Activated CD4-positive, alpha-beta memory T cell treated with anti-CD3 and anti-CD28 coated beads, Interleukin-2, amount 10 ng/mL, durations not matched to agents 7 days and 5 days (primary cell): Measurements from ENCODE around the gene CALHM5. TPM values are rescaled to one million over a fixed set of nuclear protein-coding genes. Genes with fewer than 3 reads are reported as not detected.
A peak's percentile ranks its signal among the peaks of the same experiment; 100 is the strongest.

Experiments used
- CTCF ChIA-PET: fragments of 350-600 bp; sonication (Branson Sonifier 250); formaldehyde crosslinking; loops from one replicate; lab custom pipeline; 2021; ENCODE audit warnings: antibody characterized with exemption, inconsistent platforms; lab: Charles Lee
- POLR2A ChIA-PET: fragments of 350-600 bp; sonication (Branson Sonifier 250); formaldehyde crosslinking; loops from one replicate; lab custom pipeline; 2021; ENCODE audit warnings: antibody characterized with exemption; lab: Charles Lee
- DNase-seq: peaks from one replicate; pipeline ENCODE4 v3.0.0-alpha.2; 2020
- H3K27ac Mint-ChIP-seq: one replicate; pipeline ENCODE4 v1.8.0; 2021; ENCODE audit warnings: mild to moderate bottlenecking, mixed read lengths
- H3K27me3 Mint-ChIP-seq: one replicate; pipeline ENCODE4 v1.8.0; 2021; ENCODE audit warnings: mixed read lengths
- H3K36me3 Mint-ChIP-seq: one replicate; pipeline ENCODE4 v1.8.0; 2021; ENCODE audit warnings: low read depth, mixed read lengths
- H3K4me1 Mint-ChIP-seq: one replicate; pipeline ENCODE4 v1.8.0; 2021; ENCODE audit warnings: mixed read lengths
- H3K4me3 Mint-ChIP-seq: one replicate; pipeline ENCODE4 v1.8.0; 2021; ENCODE audit warnings: mild to moderate bottlenecking, mixed read lengths
- H3K9me3 Mint-ChIP-seq: one replicate; pipeline ENCODE4 v1.8.0; 2021; ENCODE audit warnings: mixed read lengths
- total RNA-seq, 2 experiments: library from RNA; stranded (reverse); gene quantifications; one replicate each; pipeline ENCODE4 v1.2.3, GENCODE V29; 2021

Gene CALHM5
- total RNA-seq, 2 experiments from 2014 or later, result not detected

DNA sequence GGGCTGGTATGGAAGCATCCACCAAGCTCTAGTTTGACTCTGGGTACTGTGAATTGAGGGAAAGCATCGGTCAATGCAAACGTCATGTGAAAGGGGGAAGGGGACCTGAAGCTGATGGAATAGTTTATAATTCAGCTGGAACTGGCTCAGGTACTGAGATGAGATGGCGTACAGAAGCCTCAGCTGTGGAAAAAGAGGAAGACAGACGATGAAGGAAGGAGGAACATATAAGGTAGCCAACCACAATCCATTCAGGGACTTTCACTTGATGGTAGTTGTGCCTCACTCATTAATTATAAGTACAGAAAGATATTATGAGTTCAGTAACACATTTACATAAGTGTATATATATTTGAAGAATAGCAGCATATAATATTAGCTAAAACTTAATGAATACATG lies 2.7 kb downstream of the CALHM5 start:
- H3K36me3 Mint-ChIP-seq, result no peaks in the 10 kb centered on the region
- ChIA-PET CTCF (no interaction called here), POLR2A (no interaction called here)
- H3K27ac Mint-ChIP-seq, result no peak overlapping the region
- DNase-seq, result no peak
- H3K4me3 Mint-ChIP-seq, result no peak overlapping the region
- no peaks in the 10 kb centered on the region for H3K4me1 Mint-ChIP-seq
- H3K9me3 Mint-ChIP-seq, result no peaks in the 10 kb centered on the region
- peaks cover 26% of the 10 kb centered on the region for H3K27me3 Mint-ChIP-seq

DNA sequence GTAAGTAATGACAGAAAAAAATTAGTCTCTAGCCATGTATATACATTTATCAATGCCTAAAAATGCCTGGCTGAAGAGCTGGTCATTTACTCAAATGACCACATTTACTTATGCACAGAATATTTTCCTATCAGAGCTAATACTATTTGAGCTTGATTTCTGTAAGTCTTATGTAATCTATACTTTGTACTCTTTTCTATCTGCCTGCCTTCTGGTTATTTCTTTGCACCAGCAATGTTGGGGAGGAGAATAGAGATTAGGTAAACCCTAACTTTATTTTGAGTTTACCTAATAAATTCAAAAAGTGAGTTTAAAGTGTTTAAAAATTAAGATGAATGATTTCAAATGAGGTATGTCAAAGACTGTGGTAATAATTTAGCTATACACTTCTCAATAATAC lies 3.7 kb downstream of the CALHM5 start:
- Mint-ChIP-seq H3K4me3 (no peak overlapping the region), H3K9me3 (no peaks in the 10 kb centered on the region), H3K36me3 (no peaks in the 10 kb centered on the region), H3K4me1 (no peaks in the 10 kb centered on the region), H3K27ac (no peak overlapping the region), H3K27me3 (peaks cover 20% of the 10 kb centered on the region)
- ChIA-PET CTCF (interaction anchor here (0.8 to 1.2 kb wide), 4 partner anchors 19 to 227 kb away, joined by 3 to 4 read pairs (median 3); no protein-coding TSS in a partner anchor), POLR2A (no interaction called here)
- DNase-seq, result no peak

DNA sequence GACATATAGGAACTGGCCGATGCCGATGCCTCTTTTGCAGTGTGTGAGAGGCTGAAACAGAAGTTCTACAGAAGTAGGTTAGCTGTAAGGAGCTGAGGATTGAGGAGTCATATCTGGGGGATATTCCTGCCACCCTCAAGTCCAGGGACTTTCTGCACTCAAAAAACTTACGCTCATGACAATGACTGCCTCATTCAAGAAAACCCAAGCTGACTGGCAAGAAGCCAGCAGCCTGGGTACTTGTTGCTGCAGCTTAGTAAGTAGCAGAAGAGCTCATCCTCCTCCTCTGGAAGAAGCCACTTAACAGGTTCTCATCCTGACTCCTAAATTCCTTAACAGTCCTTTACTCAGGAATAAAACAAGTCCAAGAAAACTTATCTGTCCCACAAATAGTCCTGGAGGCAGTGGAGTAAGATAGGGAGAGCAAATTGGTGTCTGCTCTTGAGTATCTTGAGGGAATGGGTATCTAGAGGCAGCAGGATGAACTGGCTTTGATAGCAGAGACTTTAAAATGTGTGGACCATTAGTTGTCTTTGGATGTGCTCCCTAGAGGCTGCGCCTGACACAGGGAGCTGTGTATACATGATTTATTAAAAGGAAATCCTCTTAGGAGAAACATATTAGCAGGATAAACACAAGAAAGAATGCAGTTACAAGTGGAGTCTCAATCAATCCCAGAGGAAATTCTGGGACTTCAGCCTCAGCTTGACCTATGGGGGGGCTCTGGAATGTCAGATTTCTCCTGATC lies 7.4 kb downstream of the CALHM5 start:
- Mint-ChIP-seq H3K9me3 (no peaks in the 10 kb centered on the region), H3K27me3 (peaks cover 19% of the 10 kb centered on the region), H3K27ac (no peak overlapping the region), H3K36me3 (no peaks in the 10 kb centered on the region), H3K4me1 (no peaks in the 10 kb centered on the region), H3K4me3 (no peak overlapping the region)
- no peak for DNase-seq
- POLR2A ChIA-PET, result no interaction called here
- CTCF ChIA-PET, result interaction anchor here (1.8 kb wide), 1 partner anchor 14 kb away, joined by 4 read pairs; no protein-coding TSS in a partner anchor

DNA sequence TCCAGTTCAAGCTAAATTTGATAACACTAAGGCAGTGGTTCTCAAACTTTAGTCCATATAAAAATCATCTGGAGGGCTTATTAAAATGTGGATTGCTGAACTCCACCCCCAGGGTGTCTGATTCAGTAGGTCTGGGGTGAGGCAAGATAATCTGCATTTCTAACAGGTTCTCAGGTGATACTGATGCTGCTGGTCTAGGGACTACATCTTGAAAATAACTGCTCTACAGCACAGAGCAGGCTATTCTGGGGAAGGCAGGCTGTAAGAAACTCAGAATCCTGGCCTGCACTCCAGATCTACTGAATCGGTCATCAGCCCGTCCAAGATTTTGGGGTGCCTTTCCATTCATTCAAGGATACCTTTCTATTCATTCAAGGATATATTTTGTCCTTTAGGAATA lies 11.5 kb downstream of the CALHM5 start:
- DNase-seq, result no peak
- ChIA-PET POLR2A (no interaction called here), CTCF (interaction anchor here (1.4 kb wide), 1 partner anchor 10 kb away, joined by 3 read pairs; no protein-coding TSS in a partner anchor)
- Mint-ChIP-seq H3K27me3 (peaks cover 12% of the 10 kb centered on the region), H3K9me3 (no peaks in the 10 kb centered on the region), H3K4me3 (no peak overlapping the region), H3K4me1 (no peaks in the 10 kb centered on the region), H3K27ac (no peak overlapping the region), H3K36me3 (no peaks in the 10 kb centered on the region)

DNA sequence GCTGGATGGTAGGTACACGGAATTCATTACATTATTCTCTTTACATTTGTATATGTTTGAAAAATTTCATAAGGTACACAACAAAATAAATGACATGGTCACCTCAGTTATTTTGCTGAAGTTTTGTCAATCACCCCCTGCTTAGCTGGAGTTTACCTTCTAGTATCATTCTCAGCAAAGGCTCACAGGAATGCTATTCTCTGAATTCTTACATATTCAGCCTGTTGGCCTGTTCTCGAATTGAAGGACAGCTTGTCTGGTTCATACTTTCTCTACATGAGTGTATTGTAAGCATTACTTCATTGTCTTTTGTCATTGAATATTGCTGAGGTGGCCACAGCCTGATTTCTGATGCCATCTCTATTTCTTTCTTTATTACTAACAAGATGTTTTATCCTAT lies 12.8 kb downstream of the CALHM5 start:
- Mint-ChIP-seq H3K27ac (no peak overlapping the region), H3K9me3 (no peaks in the 10 kb centered on the region), H3K36me3 (no peaks in the 10 kb centered on the region), H3K4me3 (no peak overlapping the region), H3K27me3 (peaks cover 8% of the 10 kb centered on the region), H3K4me1 (no peaks in the 10 kb centered on the region)
- ChIA-PET CTCF (interaction anchor here (0.9 to 1.5 kb wide), 2 partner anchors 8 to 236 kb away, joined by 3 read pairs; no protein-coding TSS in a partner anchor), POLR2A (no interaction called here)
- no peak for DNase-seq

DNA sequence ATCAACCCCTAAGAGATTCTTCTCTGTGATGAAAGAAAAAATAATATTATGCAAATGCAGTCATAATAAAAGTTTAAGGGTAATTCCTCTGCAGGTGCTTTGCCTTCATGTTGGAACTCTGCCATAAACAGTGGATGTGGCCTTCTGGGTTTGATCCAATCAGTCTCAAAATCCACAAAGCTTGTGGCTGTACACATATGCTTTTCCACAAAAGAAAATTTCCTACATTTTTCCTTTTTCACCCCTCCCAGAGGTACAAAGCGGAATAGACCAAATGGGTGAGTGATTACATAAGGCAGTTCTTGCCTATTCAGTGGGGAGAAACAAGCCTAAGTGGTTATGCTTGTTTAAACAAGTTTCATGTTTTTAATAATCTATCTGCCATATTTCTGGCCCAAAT lies 16.7 kb downstream of the CALHM5 start:
- no peaks in the 10 kb centered on the region for H3K36me3 Mint-ChIP-seq
- POLR2A ChIA-PET, result no interaction called here
- peaks cover 27% of the 10 kb centered on the region for H3K27me3 Mint-ChIP-seq
- CTCF ChIA-PET, result no interaction called here
- no peaks in the 10 kb centered on the region for H3K9me3 Mint-ChIP-seq
- no peak overlapping the region for H3K4me3 Mint-ChIP-seq
- no peak overlapping the region for H3K27ac Mint-ChIP-seq
- DNase-seq, result no peak
- no peaks in the 10 kb centered on the region for H3K4me1 Mint-ChIP-seq

DNA sequence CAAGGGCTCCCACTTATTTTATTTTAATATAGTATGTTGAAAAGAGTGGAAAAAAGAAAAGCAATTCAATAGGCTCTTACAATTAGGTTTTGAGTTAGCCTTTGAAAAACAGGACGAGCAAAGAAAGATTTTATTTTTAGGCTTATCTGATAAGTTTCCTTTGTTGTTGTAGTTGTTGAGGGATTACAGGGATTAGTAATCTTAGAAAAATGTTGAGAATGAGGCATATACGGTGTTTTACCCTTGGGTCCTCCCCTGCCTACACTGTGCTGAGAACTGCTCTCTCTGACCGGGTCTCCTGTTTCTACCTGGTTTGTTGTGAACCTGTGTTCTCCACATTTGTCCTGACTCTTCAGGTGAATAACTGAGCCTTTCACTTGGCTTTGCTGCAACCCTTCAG lies 17.3 kb downstream of the CALHM5 start:
- H3K27ac Mint-ChIP-seq, result no peak overlapping the region
- POLR2A ChIA-PET, result no interaction called here
- peaks cover 26% of the 10 kb centered on the region for H3K27me3 Mint-ChIP-seq
- no peaks in the 10 kb centered on the region for H3K9me3 Mint-ChIP-seq
- DNase-seq, result no peak
- H3K4me3 Mint-ChIP-seq, result no peak overlapping the region
- CTCF ChIA-PET, result no interaction called here
- H3K36me3 Mint-ChIP-seq, result no peaks in the 10 kb centered on the region
- H3K4me1 Mint-ChIP-seq, result no peaks in the 10 kb centered on the region

DNA sequence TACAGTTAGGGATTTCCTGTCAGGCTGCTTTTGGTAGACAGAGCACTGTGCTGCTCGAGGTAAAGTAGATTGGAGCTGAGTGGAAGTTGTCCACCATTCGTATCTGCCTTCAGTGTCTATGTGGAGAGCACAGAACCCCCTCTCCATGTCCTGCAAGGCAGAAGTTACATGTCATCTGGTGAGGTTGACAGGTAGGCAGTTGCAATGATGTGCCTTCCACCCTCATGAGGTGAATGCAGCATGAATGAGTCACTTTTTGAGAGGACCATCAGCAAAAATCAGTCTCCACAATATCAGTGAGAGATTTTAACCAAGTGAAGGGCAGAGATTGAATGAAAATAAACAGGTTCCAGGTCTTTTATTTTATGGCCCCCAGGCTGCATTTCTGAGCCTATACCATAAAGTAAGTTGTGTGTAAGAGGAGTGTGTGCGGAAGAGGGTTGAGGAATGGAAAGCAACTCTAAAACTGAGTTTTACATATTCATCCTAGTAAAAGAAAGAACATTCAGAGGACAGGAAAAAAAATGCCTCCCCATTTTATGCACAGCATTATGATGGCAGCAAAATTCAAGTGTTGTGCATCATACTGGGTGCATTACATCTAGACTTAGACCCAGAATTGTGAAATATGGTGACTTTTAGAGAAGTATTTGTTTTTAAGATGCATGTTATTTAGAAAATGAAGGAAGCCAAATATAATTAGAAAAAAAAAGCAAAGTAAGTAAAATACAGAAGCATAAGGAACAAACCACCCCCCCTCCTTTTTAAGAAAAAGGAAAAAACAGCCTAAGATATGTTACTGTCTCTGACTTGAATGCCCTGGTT lies 18.2 kb downstream of the CALHM5 start:
- CTCF ChIA-PET, result no interaction called here
- no peaks in the 10 kb centered on the region for H3K36me3 Mint-ChIP-seq
- no peak overlapping the region for H3K27ac Mint-ChIP-seq
- DNase-seq, result no peak
- H3K27me3 Mint-ChIP-seq, result peaks cover 26% of the 10 kb centered on the region
- POLR2A ChIA-PET, result no interaction called here
- no peaks in the 10 kb centered on the region for H3K4me1 Mint-ChIP-seq
- no peaks in the 10 kb centered on the region for H3K9me3 Mint-ChIP-seq
- no peak overlapping the region for H3K4me3 Mint-ChIP-seq

DNA sequence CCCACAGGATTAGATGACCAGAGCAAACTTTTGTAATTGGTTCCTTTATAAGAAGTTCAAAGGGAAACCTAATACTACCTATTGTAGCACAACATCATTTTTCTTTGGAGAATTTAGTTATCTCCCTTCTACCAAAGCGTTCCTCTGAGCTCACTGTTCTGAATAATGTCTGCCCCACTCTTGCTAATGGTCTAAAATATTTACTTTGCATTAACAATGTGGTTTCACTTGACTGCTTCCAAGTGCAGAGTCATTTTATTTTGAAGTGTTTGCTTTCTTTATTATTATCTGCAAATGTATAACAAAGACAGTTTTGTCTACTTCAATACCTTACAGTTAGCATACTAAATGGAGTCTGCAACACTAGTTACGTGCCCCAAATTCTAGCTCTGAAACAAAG lies 19.0 kb downstream of the CALHM5 start:
- Mint-ChIP-seq H3K4me3 (no peak overlapping the region), H3K27me3 (peaks cover 28% of the 10 kb centered on the region), H3K36me3 (no peaks in the 10 kb centered on the region), H3K9me3 (no peaks in the 10 kb centered on the region), H3K4me1 (no peaks in the 10 kb centered on the region), H3K27ac (no peak overlapping the region)
- POLR2A ChIA-PET, result no interaction called here
- CTCF ChIA-PET, result interaction anchor here (0.7 to 0.8 kb wide), 2 partner anchors 85 to 242 kb away, joined by 3 read pairs; no protein-coding TSS in a partner anchor
- DNase-seq, result no peak

DNA sequence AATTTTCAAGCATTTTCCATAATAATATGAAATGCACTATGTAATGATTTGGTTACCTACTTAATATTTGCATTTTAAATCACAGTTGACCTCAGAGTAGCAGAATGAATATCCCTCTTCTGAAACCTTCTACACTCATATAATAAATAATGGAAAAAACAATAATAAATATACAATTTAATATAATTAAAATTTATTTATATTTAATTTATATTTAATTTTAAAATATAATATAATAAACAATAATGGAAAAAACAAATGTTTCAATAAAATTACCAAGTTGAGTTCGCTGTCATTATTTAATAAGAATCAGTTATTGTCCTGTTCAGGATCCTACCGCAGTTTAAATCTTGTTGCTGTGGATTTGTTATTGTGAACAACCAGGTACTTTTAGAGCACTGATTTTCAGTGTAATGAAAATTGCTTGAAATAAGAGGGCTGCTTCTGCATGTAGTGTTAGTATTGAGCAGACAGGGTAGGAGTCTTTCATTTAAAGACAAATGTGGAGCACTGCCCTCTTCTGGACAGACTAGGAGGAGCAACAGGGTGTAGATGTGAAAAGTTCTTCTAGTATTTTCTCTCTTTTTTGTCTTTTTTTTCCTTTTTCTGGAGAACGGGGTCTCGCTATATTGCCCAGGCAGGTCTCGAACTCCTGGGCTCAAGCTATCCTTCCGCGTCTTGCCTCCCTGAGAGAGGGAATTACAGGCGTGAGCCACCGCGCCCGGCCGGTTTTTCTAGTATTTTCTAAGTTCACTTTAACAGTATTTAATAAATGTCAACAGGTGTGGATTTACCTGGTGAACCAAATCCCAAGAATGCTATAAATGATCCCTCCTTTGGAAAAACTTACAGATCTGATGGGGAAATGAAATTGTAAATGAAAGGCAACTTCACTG lies 20.5 kb downstream of the CALHM5 start:
- peak; percentile 63 for DNase-seq
- CTCF ChIA-PET, result interaction anchor here (1.0 to 4.5 kb wide), 7 partner anchors 8 to 314 kb away, joined by 3 to 60 read pairs (median 4); no protein-coding TSS in a partner anchor
- no peaks in the 10 kb centered on the region for H3K9me3 Mint-ChIP-seq
- no peaks in the 10 kb centered on the region for H3K4me1 Mint-ChIP-seq
- peaks cover 28% of the 10 kb centered on the region for H3K27me3 Mint-ChIP-seq
- POLR2A ChIA-PET, result no interaction called here
- no peaks in the 10 kb centered on the region for H3K36me3 Mint-ChIP-seq
- no peak overlapping the region for H3K4me3 Mint-ChIP-seq
- H3K27ac Mint-ChIP-seq, result no peak overlapping the region

DNA sequence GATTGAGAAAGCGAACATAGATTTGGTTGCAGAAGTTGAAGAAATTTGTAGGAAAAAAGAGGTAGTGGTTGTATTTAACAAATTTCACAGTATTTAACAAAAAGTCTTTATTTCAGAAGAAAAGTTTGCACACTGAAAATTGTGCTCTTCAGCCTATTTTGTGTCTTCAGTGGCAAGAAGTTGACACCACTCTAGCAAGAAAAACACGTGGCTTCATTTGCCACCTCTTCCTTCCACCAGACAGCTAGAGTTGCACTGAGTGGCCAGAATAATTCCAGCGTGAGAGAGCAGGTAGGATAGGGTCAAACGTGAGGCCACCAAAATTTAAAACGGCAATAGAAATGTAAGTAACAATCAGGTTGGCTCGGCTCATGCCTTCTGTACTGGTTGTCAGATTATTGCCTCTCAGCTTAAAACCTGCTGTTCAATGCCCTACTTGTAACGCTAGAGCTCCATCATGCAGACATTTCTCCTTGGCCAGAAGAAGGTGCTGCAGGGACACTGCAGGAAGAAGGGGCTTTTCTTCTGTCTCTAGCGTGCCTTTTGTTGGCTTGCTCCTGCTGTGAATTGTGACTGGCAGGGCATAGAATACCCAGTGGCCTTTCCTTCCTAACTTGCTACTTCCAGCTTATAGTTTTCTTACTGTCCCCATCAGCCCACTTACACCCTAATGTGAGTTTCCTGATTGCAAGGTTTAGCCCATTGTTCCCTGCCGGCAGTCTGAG lies 22.0 kb downstream of the CALHM5 start:
- Mint-ChIP-seq H3K36me3 (no peaks in the 10 kb centered on the region), H3K27ac (no peak overlapping the region), H3K4me1 (no peaks in the 10 kb centered on the region), H3K4me3 (no peak overlapping the region), H3K27me3 (peaks cover 24% of the 10 kb centered on the region), H3K9me3 (no peaks in the 10 kb centered on the region)
- POLR2A ChIA-PET, result interaction anchor here (1.9 kb wide), 1 partner anchor 253 kb away, joined by 8 read pairs; the partner anchor contains the start of gene TSPYL1
- DNase-seq, result no peak
- CTCF ChIA-PET, result interaction anchor here (1.0 to 4.5 kb wide), 13 partner anchors 8 to 315 kb away, joined by 3 to 60 read pairs (median 4); no protein-coding TSS in a partner anchor

DNA sequence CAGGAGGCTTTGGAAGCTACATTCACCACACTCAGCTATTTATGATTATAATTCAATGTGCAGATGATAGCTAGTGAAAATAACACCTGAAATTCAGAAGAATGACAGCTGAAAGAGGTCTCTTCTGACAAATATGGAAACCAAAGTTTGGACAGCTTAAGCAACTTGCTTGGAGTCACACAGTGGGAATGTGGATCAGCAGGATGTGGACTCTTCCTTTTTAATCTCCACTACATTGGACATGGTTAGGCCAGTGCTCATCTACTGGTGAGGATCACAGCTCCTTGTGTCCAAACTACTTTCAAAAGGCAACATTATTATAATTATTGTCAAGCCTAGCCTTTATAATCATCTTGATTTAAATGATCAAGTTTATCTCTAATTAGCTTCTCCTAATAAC lies 23.7 kb downstream of the CALHM5 start:
- DNase-seq, result no peak
- Mint-ChIP-seq H3K4me3 (no peak overlapping the region), H3K4me1 (no peaks in the 10 kb centered on the region), H3K27ac (no peak overlapping the region), H3K9me3 (no peaks in the 10 kb centered on the region), H3K27me3 (peaks cover 21% of the 10 kb centered on the region), H3K36me3 (no peaks in the 10 kb centered on the region)
- CTCF ChIA-PET, result interaction anchor here (0.8 to 4.5 kb wide), 13 partner anchors 19 to 313 kb away, joined by 3 to 60 read pairs (median 5); partner anchors contain the start of genes CALHM4 and TSPYL1
- POLR2A ChIA-PET, result interaction anchor here (1.9 kb wide), 1 partner anchor 255 kb away, joined by 8 read pairs; the partner anchor contains the start of gene TSPYL1
